Cerebellar cortex (tissue), 1 donor: ENCODE data around the gene ZFR2.
A peak's percentile ranks its signal among the peaks of the same experiment; 100 is the strongest.
"Not testable (repeated sequence)": the region's sequence is repeated elsewhere in the genome, so short reads cannot be mapped to it uniquely, and the experiment has no call there.

ENCODE experiments used
- DNase-seq: peaks from one replicate; pipeline ENCODE4 v3.0.0-alpha.2; 2015; ENCODE audit warnings: low spot score

The ZFR2 gene

DNA sequence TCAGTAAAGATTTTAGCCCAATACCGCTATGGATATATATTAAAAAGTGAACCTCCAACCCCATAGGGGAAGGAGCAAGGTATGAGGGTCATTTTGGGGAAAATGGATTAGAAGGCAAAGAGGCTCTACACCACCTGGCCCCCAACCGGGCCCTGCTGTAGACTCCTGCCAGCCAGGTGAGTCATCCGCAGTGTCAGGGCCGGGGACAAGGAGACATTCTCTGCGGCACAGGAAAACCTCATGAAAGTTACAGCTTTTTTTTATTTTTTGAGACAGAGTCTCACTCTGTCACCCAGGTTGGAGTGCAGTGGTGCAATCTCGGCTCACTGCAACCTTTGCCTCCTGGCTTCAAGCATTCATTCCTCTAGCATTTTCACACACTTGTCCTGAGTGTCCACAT, 32.0 kb downstream of the ZFR2 start:
- DNase-seq = no peak

DNA sequence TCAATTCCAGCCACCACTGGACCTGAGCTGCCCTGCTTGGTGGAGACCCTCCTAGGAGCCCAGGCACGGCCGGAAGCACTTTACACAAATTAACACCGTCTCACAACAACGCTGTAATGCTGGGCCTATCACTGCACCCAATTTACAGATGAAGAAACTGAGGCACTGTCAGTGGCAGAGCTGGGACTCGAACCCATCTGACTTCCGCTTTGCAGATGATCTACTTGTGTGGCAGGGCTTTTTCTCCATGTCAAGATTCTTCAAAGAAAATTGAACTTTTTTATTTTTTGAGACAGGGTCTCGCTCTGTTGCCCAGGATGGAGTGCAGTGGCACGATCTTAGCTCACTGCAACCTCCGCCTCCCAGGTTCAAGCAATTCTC, 33.8 kb downstream of the ZFR2 start:
- no peak for DNase-seq

DNA sequence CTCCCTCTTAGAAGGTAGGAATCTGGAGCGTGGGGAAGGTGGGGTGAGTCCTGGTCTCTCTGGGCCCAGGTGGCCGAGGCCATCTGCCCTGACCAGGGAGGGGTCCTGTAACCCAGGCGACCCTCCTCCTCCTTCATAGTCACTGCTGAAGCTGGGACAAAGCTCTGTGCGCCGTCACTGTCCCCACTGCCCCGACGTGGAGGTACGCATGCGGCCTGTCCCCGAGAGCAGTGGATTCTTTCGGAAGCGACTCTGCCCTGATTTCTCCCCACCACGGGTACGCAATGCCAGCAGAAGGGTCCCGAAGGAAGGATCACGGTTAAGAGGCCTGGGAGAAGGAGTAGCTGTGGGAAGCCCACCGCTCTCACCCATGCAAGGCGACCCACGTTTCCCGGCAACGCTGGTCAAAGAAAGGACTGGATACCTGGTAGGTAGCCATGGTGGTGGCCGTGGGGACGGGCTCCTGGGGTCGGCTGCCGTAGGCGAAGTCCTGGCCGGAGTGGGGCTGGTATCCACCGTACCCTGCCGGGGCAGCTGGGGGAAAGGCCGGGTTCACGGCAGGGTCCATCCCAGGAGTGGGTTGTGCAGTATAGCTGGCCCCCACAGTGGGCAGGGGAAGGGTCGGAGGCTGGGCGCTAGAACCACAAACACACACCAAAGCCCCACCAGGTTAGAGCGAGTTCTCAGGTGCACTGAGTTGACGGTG, 34.3 kb downstream of the ZFR2 start:
- DNase-seq = no peak

DNA sequence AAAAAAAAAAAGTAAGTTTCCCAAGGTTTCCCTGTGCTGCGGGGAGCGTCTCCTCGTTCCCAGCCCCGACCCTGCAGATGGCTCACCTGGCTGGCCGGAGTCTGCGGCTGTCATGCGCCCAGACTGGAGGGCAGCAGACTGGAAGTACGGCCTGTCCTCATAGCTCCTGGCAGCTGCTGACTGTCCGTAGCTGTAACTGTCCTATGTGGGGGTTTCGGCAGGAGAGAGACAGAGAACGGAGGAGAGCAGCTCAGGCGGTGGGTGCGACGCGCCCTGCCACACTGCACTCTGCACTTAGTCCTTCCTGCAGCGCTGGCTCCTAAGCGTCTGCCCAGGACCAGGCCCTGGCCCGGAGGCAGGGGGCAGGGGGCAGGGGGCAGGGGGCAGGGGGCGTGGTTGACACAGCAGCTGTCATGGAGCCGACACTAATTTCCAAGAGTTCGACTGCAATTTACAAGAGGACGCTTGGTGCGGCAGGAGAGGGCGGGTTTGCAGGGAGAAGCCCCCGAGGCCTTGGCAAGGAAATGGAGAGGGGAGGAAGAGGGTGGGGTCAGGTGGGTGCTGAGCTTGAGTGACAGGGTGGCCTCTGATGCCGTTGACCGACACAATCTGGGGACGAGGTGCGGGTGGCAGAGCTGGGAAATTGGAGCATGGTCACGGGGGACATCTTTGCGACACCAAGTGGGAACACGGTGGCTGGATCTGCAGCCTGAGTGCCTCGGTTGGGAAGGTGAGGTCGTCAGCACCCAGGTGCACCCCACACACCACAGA, 35.1 kb downstream of the ZFR2 start:
- no peak for DNase-seq

DNA sequence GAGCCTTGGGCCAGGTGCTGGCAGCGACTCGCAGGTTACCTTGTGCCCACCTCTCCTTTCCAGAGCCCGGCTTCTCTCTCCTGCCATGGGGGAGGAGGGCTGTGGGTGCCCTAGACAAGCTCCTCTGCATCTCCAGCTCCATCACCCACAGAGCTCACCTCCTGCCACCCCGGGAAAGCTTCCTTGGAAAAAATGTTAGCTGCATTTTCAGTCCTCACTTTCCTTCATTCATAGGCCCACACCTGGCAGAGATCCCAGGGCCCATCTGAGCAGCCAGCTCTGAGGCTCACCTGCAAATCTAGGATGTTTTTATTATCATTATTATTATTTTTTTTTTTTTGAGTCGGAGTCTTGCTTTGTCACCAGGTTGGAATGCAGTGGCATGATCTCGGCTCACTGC, 36.8 kb downstream of the ZFR2 start:
- no peak for DNase-seq

DNA sequence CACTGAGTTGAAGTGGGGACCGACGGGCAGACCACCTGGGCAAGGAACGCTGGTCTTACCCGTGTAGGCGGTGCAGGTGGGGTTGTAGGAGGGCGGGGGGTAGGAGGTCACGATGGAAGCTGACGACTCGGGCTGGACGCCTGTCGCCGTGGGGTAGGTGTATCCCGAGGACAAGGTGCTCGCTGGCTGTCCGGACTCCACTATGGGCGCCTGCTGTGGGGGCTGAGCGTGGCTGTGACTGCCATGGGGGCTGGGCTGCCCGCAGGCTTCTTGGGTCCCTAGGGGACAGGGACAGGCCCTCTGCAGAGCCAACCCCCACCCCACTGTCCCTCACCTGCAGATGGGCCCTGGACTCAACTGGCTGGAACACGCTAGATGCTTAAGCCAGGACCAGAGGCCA, 37.2 kb downstream of the ZFR2 start:
- no peak for DNase-seq

DNA sequence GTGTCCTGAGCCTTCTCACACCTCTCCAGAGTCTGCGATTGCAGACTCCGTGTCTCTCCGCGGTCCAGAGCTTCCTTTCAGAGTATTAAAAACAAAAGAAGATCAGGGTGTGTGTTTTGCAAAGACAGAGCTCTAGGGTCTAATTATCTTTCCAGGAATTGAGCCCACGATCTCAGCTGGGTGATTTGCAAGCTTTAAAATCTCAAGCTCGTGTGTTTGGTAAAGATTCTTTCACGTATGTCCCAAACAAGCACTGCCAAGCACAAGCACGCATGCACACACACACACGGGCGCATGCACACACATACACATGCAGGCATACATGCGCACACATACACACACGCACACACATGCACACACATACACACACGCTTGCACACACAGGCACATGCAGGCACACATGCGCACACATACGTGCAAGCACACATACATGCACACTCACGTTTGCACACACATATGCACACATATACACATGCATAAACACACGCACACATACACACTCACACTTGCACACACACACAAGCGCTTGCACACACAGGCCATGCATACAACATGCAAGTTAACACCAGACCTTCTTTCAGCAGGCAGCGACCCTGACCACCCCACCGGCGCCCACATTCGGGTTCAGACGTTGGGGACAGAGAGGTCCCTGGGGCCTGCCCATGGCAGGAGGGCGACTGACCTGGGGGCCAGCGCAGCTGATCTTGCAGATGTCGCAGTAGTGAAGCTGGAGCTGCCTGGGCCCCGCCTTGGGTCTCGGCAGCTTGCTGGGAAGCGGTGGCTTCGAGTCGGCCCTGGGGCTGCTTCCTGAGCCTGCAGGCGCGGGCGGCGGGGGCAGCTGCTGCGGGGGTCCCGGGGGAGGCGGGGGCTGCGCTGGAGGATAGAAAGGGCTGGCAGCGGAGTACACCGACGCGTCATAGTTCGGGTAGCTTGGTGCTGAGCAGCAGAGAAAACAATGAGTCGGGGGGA, 37.9 kb downstream of the ZFR2 start:
- DNase-seq = no peak

DNA sequence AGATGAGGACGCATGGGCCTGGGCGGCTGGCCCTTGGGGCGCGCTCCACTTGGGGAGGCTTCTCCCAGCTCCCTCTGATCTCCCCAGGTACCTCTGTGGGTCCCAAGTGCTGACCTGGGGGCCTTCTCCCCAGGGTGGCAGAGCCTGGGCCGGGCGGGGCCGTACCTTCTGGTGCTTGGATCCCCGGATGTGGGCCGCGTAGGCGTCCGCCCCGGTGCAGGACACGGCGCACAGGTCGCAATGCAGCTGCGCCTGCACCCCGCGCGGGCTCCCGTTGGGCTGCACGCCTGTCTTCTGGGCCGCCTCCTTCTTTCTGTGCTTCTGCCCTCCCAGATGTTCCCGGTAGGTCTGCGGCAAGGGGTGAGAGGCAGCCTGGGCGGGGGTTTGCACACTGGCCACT, 41.5 kb downstream of the ZFR2 start:
- DNase-seq = no peak

DNA sequence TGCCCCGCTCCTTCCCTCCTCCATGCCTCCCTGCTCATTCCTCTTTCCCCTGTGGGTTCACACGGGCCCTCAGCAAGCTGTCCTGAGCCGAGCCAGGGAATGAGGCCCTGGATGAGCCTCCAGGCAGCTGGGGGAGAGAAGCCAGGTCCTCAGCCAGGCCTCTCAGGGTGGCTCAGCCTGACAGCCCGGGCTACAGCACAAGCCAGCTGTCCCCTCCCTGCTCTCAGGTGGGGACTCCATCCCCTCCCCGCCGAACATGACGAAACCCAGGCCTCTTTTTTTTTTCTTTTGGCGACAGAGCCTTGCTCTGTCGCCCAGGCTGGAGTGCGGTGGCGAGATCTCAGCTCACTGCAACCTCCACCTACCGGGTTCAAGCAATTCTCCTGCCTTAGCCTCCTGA, 42.7 kb downstream of the ZFR2 start:
- no peak for DNase-seq

DNA sequence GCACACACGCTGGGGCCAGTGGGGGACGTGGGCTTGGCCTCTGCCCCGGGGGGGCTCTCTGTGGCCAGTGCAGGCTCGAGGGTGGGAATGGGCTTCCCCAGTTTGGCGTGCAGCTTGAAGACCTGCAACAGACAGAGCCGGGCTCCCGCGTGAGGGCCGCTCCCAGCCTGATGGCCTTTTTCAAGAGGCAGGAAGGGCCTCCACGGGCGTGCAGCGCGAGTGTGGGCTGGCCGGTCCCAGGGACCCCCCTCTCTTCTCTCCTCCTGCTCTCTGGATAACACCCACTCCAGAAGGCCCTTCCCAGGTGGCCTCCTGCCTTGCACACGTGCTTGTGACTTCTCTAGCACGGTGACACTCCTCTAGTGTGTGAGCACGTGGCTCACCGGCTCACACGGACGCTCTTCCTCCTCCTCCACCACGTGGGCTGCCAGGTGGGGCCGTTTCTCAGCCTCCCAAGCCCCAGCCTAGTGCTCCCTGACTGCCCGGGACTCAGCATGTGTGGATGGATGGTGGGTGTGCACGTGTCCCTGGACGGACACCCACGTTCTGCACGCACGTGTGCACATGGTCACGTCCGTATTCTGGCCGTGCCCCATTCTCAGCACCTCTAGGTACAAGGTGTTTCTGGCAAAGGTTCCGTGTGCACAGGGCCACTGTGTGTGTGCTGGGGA, 43.4 kb downstream of the ZFR2 start:
- DNase-seq = no peak

DNA sequence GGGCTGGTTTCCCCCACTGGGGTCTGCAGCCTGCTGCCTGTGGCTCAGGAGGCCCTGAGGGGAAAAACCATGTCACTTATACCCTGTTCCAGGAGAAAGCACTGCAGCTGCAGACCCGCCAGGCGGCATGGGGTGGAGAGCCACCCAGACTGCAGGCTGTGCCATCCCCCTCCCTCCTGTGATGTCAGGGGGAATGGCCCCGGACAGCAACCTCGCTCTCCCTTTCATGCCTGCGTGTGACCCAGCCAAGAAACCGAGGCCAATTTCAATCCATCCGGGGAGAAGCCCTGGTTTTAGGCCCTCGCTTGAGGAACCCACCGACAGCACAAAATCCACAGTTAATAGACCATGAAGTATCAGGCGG, 45.5 kb downstream of the ZFR2 start:
- DNase-seq = no peak

DNA sequence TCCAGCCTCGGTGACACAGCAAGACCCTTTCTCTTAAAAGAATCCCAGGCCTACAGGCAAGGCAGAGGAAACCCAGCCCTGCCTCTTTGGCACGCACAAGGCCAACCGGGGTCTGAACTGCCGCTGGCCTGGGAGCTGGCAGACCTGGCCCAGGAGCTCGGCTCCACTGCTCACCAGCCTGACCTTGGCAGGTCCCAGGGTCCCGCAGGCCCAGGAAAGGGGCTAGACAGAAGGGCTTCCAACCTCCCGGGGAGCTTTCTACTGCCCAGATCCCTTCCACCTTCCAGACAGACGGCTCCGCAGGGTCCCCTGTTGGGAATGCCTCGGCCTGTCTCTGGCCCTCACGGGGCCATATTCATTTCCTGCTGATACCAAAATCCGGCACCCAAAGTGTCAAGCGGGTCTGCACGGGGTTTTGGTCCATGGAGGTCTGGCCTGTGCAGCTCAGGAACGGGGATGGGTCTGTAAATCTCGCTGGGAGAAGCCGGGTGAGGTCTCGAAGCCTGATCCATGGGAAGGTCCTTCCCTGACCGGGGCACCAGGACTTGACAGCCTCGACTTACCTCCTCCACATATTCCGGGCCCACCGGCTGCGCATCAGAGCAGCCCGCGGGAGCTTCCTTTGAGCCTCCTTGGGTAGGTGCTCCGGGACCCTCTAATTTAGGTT, 46.0 kb downstream of the ZFR2 start:
- DNase-seq = no peak

DNA sequence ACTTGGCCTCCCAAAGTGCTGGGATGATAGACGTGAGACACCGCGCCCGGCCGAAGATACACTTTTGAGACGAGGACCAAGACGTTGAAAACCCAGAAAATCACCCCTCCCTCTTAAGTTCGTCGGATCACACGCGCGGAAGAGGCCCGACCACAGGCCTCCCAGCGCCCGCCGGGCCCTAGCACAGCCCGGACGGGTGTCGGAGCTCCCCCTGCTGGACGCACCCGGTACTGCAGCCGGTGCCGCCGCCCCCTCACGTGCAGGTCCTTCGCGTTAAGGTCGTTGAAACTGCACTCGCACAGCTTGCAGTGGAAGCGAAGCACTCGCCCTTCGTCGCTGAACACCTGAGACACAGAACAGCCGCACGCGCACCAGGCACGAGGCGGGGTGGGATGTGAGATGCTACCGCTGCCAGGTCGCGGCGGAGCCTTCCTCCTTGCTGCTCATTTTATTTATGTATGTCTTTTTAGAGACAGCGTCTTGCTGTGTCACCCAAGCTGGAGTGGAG, 46.9 kb downstream of the ZFR2 start:
- DNase-seq = peak; percentile 40

DNA sequence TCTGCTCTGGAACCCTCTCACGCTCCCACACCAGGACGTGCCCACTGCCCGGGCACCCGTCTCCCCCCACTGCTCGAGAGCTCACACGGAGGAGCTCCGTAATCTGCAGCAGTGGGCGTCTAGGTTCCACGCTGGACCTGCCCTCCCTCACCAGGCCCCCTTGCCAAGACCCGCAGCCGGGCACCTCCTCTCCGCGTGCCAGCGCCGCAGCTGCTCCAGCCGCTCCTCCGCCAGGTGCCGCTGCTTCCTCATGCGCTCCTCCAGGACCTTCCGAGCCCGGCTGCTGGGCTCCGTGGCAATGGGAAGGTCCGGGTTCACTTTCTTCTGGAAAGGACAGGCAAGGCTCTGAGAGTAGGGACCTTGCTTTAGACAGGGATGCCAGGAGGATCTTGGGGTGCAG, 47.7 kb downstream of the ZFR2 start:
- no peak for DNase-seq

DNA sequence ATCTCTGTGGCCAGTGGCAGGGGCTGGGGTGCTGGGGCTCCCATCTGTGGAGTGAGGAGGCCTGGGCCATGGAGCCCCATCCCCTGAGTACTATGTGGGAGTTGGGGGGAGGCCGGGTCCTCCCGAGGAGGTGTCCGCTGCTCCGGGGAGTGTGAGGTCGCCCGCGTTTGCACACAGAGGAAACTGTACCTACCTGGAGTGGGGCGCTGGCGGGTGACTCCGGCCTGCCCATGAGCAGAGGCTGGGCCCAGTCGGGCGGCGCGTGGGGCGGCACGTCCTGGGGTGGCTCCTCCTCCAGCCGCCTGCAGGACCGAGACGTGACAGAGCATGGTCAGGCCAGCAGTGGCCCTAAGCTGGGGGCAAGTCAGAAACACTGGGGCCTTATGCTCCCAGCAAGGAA, 48.8 kb downstream of the ZFR2 start:
- DNase-seq = no peak

DNA sequence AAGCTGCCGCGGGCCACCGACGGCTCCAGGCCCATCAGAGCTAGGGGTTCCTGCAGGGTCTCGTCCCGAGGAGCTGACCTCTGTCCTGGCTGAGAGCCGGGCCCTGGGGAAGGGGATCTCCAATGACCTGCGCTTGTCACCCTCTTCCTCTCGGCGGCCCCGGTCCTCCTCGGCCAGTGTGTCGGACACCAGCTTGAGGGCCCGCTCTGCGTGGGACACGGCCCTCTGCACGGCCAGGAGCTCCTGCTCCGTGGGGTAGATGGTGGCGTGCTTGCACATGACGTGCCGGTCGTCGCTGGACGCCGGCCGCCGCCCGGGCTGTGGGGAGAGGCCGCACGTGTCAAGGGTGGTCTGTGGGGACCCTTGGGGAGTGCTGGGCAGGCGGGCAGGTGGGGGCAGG, 49.9 kb downstream of the ZFR2 start:
- no peak for DNase-seq

DNA sequence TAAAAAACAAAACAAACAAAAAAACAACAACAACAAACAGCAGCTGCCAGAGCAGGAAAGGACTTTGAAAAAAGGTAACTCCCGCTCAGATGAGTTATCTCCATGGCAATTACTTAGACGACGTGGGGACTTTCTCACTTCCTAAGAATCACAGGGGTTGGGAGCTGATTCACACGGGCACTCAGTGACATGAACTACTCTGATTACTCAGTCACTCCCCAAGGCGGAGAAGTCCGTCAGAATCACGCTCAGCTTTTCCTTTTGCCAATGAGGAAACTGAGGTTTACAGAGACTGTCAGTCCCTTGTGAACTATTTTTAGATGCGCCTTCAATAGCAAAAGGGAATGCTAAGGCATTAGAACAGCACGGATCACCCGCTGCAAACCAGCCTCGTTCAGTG, 50.4 kb downstream of the ZFR2 start:
- DNase-seq = no peak

DNA sequence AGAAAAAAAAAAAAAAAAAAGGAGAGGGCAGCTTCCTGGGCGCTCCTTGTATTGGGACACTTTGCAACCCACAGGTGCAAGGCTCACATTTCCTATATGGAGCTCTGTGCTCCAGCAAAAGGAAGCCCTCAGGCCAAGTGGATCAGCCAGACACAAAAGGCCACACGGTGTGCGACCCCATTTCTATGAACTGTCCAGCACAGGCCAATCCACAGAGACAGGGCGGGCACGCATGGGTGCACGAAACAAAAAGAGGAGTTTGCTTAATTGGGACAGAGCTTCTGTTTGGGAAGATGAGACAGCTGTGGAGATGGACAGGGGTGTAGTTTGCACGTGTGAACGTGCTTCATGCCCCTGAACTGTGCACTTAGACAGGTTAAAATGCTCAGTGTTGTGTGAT, 51.1 kb downstream of the ZFR2 start:
- no peak for DNase-seq

DNA sequence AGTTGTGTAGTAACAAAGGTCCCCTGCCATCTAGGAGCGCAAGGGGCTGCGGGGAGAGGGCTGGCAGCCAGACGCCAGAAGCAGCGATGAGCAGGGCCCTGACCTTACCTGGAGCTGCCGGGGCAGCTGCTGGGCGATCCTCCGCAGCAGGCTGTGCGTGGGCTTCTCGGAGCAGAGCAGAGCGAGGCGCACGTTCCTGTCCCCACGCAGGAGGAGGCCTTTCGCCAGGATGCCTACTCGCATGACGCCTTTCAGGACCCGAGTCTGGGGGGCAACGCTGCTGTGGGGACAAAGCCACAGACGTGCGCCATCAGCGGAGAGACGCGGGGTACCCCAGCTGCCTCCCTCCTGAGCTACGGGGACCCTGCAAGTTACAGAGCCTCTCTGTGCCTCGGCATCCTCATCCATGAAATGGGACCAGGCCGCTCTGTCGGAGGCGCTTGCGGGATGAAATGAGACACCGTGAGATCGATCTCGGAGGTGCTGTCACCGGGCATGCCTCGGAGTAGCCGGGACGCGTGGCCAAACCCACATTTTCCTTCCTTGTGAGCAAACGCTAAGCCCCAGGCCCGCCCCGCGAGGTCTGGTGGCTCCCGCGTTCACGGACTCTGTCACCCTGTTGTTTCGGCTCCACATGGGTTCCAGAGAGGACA, 52.1 kb downstream of the ZFR2 start:
- no peak for DNase-seq

DNA sequence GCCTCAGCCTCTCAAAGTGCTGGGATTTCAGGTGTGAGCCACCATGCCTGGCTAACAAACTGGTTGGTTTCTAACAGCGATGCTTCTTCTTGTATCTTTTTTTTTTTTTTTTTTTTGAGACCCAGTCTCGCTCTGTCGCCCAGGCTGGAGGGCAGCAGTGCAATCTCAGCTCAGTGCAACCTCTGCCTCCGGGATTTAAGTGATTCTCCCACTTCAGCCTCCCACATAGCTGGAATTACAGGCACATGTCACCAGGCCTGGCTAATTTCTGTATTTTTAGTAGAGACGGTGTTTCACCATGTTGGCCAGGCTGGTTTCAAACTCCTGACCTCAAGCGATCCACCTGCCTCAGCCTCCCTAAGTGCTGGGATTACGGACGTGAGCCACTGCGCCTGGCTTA, 52.7 kb downstream of the ZFR2 start:
- not testable (repeated sequence) for DNase-seq

DNA sequence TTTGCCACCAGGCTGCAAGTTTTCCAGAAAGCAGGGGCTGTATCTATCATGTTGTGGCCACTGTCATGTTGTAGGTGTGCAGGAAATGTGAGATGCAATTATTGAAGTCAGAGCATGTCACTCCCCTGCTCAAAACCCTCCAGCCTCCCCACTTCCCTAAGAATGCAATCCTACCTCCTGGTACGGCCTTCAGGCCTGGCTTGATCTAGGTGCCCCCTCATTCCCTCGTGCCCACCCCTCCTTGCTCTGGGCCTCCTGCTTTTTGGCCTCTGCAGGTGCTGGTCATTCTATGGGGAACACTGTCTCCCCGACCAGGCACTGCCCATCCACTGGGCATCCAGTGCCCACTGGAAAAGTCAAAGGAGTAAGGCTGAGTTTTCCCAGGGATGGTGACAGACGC, 54.2 kb downstream of the ZFR2 start:
- DNase-seq = no peak
